HepG2 (cell line): Measurements from ENCODE around the gene ABT1. TPM values are rescaled to one million over a fixed set of nuclear protein-coding genes. Genes with fewer than 3 reads are reported as not detected.

ENCODE experiments used
- ARID3A ChIP-seq: IDR thresholded peaks from 2 replicates; pipeline ENCODE4 v1.6.1; 2012; ENCODE audit warnings: low read depth, low read length, improper control_type of control experiment
- BRF2 ChIP-seq: sonication (generic); formaldehyde crosslinking; IDR thresholded peaks from 2 replicates; pipeline ENCODE4 v1.8.1; 2022; ENCODE audit warnings: mild to moderate bottlenecking, missing genetic modification reagents
- FOXP4 ChIP-seq: sonication (generic); formaldehyde crosslinking; IDR thresholded peaks from 2 replicates; pipeline ENCODE4 v1.4.0; 2020; ENCODE audit warnings: missing genetic modification reagents
- GLI4 ChIP-seq: sonication (generic); formaldehyde crosslinking; IDR thresholded peaks from 2 replicates; pipeline ENCODE4 v1.5.1; 2020; ENCODE audit warnings: missing genetic modification reagents, mild to moderate bottlenecking, moderate library complexity, borderline replicate concordance
- HBP1 ChIP-seq: IDR thresholded peaks from 2 replicates; pipeline ENCODE4 v1.6.1; 2016; ENCODE audit warnings: low read depth, control low read depth
- JUND ChIP-seq: sonication (generic); formaldehyde crosslinking; IDR thresholded peaks from 2 replicates; pipeline ENCODE4 v1.8.0; 2022; ENCODE audit warnings: mild to moderate bottlenecking, missing genetic modification reagents
- KAT7 ChIP-seq: IDR thresholded peaks from 2 replicates; pipeline ENCODE4 v1.6.1; 2018; ENCODE audit warnings: borderline replicate concordance, missing compliant biosample characterization
- KDM3A ChIP-seq: IDR thresholded peaks from 2 replicates; pipeline ENCODE4 v1.6.1; 2018; ENCODE audit warnings: low read depth, missing compliant biosample characterization
- MED1 ChIP-seq: sonication (generic); formaldehyde crosslinking; IDR thresholded peaks from 2 replicates; pipeline ENCODE4 v1.4.0; 2020; ENCODE audit warnings: missing genetic modification reagents
- MXD1 ChIP-seq: sonication (generic); formaldehyde crosslinking; IDR thresholded peaks from 2 replicates; pipeline ENCODE4 v1.4.0; 2020; ENCODE audit warnings: mild to moderate bottlenecking, missing genetic modification reagents
- NFRKB ChIP-seq: fragments of 450-650 bp; IDR thresholded peaks from 2 replicates; pipeline ENCODE4 v1.6.1; 2017
- SP4 ChIP-seq: sonication (generic); formaldehyde crosslinking; IDR thresholded peaks from 2 replicates; pipeline ENCODE4 v1.8.1; 2023; ENCODE audit warnings: mild to moderate bottlenecking, missing genetic modification reagents
- SRSF1 ChIP-seq: fragments of 200-400 bp; formaldehyde crosslinking; optimal IDR thresholded peaks from 2 replicates; pipeline ENCODE3; 2017; ENCODE audit warnings: mild to moderate bottlenecking, low read depth, low read length, moderate library complexity
- YEATS4 ChIP-seq: sonication (generic); formaldehyde crosslinking; IDR thresholded peaks from 2 replicates; pipeline ENCODE4 v1.4.0; 2020; ENCODE audit warnings: missing genetic modification reagents, borderline replicate concordance
- ZNF205 ChIP-seq: IDR thresholded peaks from 2 replicates; pipeline ENCODE4 v1.6.1; 2018; ENCODE audit warnings: missing biosample characterization, missing genetic modification reagents
- ZNF24 ChIP-seq: fragments of 450-650 bp; IDR thresholded peaks from 2 replicates; pipeline ENCODE4 v1.6.1; 2017; ENCODE audit warnings: antibody characterized with exemption, mild to moderate bottlenecking
- ZNF547 ChIP-seq: sonication (generic); formaldehyde crosslinking; IDR thresholded peaks from 2 replicates; pipeline ENCODE4 v1.5.1; 2020; ENCODE audit warnings: mild to moderate bottlenecking, missing genetic modification reagents
- ZNF550 ChIP-seq: sonication (generic); formaldehyde crosslinking; IDR thresholded peaks from 2 replicates; pipeline ENCODE4 v1.4.0; 2020; ENCODE audit warnings: mild to moderate bottlenecking, missing genetic modification reagents, borderline replicate concordance
- ZNF607 ChIP-seq: sonication (generic); formaldehyde crosslinking; IDR thresholded peaks from 2 replicates; pipeline ENCODE4 v1.5.1; 2020; ENCODE audit warnings: missing genetic modification reagents, mild to moderate bottlenecking, borderline replicate concordance
- ZNF691 ChIP-seq: sonication (generic); formaldehyde crosslinking; IDR thresholded peaks from 2 replicates; pipeline ENCODE4 v1.4.0; 2020; ENCODE audit warnings: missing genetic modification reagents, low read depth, mild to moderate bottlenecking, borderline replicate concordance
- ZNF781 ChIP-seq: sonication (generic); formaldehyde crosslinking; IDR thresholded peaks from 2 replicates; pipeline ENCODE4 v1.5.1; 2020; ENCODE audit warnings: borderline replicate concordance, mild to moderate bottlenecking, missing genetic modification reagents; ENCODE audit errors: not compliant biosample characterization
- ZSCAN21 ChIP-seq: sonication (generic); formaldehyde crosslinking; IDR thresholded peaks from 2 replicates; pipeline ENCODE4 v1.8.0; 2022; ENCODE audit warnings: mild to moderate bottlenecking, missing genetic modification reagents, moderate library complexity, borderline replicate concordance
- polyA plus RNA-seq, 8 experiments: library from polyadenylated mRNA; depleted of rRNA in 3 of 8; stranded (reverse) in 7 of 8; unstranded in 1 of 8; fragments of >200 nt; fragmentation: Illumina TruSeq in 4 of 8; extraction: Trizol in 4 of 8; gene quantifications; 2 replicates each; pipeline versions ENCODE4 v1.2.1 to v1.2.3, GENCODE V29; 2011 to 2016; ENCODE audit warnings: low read depth in 4 of 8, missing spikeins in 1 of 8, mixed read lengths in 1 of 8; ENCODE audit not compliant: insufficient read depth in 1 of 8
- total RNA-seq, 5 experiments: library from RNA; depleted of rRNA; stranded (reverse); fragments of >200 nt; fragmentation: Illumina TruSeq; extraction: Trizol; gene quantifications; 2 replicates each; pipeline ENCODE4 v1.2.3, GENCODE V29; 2016; ENCODE audit warnings: low read depth in 1 of 5

The ABT1 gene
- total and polyA plus RNA-seq, 2 of the 13 experiments (the other 11 are each of a cell fraction or from before 2014, with no cell fraction given): 38.4 TPM

GRCh38 chr6:26595669-26596269 is 984 bp upstream of the ABT1 start (continued):
- TF ChIP-seq ZNF607 (peak; percentile 79; the same call in 1 of the 2 replicates), ZSCAN21 (CRISPR knock-in tag) (peak; percentile 59; the same call in 1 of the 2 replicates), ARID3A (peak; percentile 56; the same call in 1 of the 2 replicates), ZNF781 (CRISPR knock-in tag) (peak; percentile 85), ZNF205 (CRISPR knock-in tag) (peak; percentile 90), MXD1 (0 out of 2 replicates have a peak, but pooled peaks have one; percentile 42), GLI4 (CRISPR knock-in tag) (no peak), HBP1 (0 out of 2 replicates have a peak, but pooled peaks have one; percentile 78), ZNF691 (CRISPR knock-in tag) (no peak), KDM3A (CRISPR knock-in tag) (peak; percentile 94; the same call in 1 of the 2 replicates), KAT7 (CRISPR knock-in tag) (peak; percentile 81; the same call in 1 of the 2 replicates), ZNF547 (CRISPR knock-in tag) (0 out of 2 replicates have a peak, but pooled peaks have one; percentile 29), BRF2 (CRISPR knock-in tag) (no peak), ZNF550 (CRISPR knock-in tag) (0 out of 2 replicates have a peak, but pooled peaks have one; percentile 31), MED1 (peak; percentile 74), JUND (CRISPR knock-in tag) (no peak), SRSF1 (peak; percentile 58), NFRKB (no peak), FOXP4 (CRISPR knock-in tag) (0 out of 2 replicates have a peak, but pooled peaks have one; percentile 37), SP4 (CRISPR knock-in tag) (peak; percentile 74; the same call in 1 of the 2 replicates), YEATS4 (CRISPR knock-in tag) (peak; percentile 54), ZNF24 (peak; percentile 85)
